ENCODE results near the gene UBLCP1. TPM values are rescaled to one million over a fixed set of nuclear protein-coding genes. Genes with fewer than 3 reads are reported as not detected.

UBLCP1 gene
- total and polyA plus RNA-seq, 2 of the 13 experiments (the other 11 are each of a cell fraction or from before 2014, with no cell fraction given): 6.5 to 12.6 TPM

DNA sequence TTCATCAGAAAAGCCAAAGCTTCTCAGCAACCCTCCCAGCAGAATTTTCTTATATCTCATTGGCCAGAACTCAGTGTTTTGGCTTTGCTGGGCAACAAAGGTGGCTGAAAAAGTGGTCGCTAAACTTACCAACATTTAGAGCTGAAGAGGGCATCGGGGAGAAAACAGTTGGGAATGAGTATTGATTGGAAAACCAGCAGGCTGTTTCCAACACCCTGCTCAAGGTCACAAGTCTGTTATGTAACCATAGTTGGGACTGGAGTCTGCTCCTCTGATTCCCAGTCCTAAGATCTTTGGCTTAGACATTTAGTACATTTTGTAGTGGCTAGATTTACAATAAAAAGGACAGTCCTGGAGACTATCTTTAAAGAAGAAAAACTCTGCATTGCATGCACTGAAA, 50.1 kb downstream of the UBLCP1 start (continued):
- TF ChIP-seq, protein P1, sequence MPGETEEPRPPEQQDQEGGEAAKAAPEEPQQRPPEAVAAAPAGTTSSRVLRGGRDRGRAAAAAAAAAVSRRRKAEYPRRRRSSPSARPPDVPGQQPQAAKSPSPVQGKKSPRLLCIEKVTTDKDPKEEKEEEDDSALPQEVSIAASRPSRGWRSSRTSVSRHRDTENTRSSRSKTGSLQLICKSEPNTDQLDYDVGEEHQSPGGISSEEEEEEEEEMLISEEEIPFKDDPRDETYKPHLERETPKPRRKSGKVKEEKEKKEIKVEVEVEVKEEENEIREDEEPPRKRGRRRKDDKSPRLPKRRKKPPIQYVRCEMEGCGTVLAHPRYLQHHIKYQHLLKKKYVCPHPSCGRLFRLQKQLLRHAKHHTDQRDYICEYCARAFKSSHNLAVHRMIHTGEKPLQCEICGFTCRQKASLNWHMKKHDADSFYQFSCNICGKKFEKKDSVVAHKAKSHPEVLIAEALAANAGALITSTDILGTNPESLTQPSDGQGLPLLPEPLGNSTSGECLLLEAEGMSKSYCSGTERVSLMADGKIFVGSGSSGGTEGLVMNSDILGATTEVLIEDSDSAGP (CRISPR knock-in tag; IDR thresholded peaks at IDR 0.05; ENCODE audit: borderline replicate concordance): no peak
- TF ChIP-seq ZHX1 (CRISPR knock-in tag; IDR thresholded peaks at IDR 0.05; ENCODE audit: low read depth) (no peak), ZNF276 (CRISPR knock-in tag; IDR thresholded peaks at IDR 0.05; ENCODE audit: low read depth) (no peak), DRAP1 (CRISPR knock-in tag; IDR thresholded peaks at IDR 0.05) (no peak), MAFF (IDR thresholded peaks at IDR 0.05; ENCODE audit: low read depth, low read length) (no peak), ZNF766 (CRISPR knock-in tag; IDR thresholded peaks at IDR 0.05; ENCODE audit: borderline replicate concordance) (no peak), ZNF567 (CRISPR knock-in tag; IDR thresholded peaks at IDR 0.05; ENCODE audit: borderline replicate concordance) (no peak), ZNF24 (IDR thresholded peaks at IDR 0.05) (no peak)
- TF ChIP-seq, protein P2, sequence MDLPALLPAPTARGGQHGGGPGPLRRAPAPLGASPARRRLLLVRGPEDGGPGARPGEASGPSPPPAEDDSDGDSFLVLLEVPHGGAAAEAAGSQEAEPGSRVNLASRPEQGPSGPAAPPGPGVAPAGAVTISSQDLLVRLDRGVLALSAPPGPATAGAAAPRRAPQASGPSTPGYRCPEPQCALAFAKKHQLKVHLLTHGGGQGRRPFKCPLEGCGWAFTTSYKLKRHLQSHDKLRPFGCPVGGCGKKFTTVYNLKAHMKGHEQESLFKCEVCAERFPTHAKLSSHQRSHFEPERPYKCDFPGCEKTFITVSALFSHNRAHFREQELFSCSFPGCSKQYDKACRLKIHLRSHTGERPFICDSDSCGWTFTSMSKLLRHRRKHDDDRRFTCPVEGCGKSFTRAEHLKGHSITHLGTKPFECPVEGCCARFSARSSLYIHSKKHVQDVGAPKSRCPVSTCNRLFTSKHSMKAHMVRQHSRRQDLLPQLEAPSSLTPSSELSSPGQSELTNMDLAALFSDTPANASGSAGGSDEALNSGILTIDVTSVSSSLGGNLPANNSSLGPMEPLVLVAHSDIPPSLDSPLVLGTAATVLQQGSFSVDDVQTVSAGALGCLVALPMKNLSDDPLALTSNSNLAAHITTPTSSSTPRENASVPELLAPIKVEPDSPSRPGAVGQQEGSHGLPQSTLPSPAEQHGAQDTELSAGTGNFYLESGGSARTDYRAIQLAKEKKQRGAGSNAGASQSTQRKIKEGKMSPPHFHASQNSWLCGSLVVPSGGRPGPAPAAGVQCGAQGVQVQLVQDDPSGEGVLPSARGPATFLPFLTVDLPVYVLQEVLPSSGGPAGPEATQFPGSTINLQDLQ (CRISPR knock-in tag; IDR thresholded peaks at IDR 0.05): no peak
- TF ChIP-seq, protein P3, sequence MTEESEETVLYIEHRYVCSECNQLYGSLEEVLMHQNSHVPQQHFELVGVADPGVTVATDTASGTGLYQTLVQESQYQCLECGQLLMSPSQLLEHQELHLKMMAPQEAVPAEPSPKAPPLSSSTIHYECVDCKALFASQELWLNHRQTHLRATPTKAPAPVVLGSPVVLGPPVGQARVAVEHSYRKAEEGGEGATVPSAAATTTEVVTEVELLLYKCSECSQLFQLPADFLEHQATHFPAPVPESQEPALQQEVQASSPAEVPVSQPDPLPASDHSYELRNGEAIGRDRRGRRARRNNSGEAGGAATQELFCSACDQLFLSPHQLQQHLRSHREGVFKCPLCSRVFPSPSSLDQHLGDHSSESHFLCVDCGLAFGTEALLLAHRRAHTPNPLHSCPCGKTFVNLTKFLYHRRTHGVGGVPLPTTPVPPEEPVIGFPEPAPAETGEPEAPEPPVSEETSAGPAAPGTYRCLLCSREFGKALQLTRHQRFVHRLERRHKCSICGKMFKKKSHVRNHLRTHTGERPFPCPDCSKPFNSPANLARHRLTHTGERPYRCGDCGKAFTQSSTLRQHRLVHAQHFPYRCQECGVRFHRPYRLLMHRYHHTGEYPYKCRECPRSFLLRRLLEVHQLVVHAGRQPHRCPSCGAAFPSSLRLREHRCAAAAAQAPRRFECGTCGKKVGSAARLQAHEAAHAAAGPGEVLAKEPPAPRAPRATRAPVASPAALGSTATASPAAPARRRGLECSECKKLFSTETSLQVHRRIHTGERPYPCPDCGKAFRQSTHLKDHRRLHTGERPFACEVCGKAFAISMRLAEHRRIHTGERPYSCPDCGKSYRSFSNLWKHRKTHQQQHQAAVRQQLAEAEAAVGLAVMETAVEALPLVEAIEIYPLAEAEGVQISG (CRISPR knock-in tag; IDR thresholded peaks at IDR 0.05): no peak
- TF ChIP-seq, protein P4, sequence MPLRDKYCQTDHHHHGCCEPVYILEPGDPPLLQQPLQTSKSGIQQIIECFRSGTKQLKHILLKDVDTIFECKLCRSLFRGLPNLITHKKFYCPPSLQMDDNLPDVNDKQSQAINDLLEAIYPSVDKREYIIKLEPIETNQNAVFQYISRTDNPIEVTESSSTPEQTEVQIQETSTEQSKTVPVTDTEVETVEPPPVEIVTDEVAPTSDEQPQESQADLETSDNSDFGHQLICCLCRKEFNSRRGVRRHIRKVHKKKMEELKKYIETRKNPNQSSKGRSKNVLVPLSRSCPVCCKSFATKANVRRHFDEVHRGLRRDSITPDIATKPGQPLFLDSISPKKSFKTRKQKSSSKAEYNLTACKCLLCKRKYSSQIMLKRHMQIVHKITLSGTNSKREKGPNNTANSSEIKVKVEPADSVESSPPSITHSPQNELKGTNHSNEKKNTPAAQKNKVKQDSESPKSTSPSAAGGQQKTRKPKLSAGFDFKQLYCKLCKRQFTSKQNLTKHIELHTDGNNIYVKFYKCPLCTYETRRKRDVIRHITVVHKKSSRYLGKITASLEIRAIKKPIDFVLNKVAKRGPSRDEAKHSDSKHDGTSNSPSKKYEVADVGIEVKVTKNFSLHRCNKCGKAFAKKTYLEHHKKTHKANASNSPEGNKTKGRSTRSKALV (CRISPR knock-in tag; IDR thresholded peaks at IDR 0.05): no peak
